Measurements from ENCODE around the gene PMAIP1.
"Not testable (repeated sequence)": the region's sequence is repeated elsewhere in the genome, so short reads cannot be mapped to it uniquely, and the experiment has no call there.

Gene PMAIP1

GRCh38 chr18:59899298-59900221 is at the start of gene PMAIP1:
PMAIP1 (plus strand) TSS chr18:59899996; CDS start chr18:59900178, 182 bp downstream.
- peak; percentile 96 for DNase-seq

DNA sequence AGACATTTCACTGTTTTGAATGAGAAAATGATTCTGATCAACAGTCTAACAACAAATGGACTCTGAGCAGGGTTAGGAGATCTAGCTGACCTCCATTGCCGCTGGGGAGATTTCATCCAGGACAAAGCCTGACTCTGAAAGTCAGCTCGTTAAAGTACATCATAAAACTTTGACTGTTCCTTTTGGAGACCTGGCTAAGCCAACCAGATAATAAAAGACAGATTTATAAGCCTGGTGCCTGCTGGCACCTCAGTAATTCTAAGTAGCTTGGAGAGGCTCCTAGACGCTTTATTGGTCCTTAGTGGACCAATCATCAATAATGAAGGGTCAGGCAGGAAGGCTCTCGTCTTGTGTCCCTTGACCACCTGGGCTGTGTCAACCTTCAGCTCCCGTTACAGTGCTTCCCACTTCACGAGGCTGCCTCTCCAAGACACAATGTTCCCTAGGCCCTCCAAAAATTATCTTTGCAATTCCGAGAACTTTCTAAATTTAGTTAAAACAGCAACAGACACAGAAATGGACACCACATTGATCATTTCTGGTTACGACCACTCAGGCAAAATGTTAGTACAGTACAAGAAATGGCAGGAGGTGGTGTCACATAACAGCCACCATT is 47.9 kb upstream of the PMAIP1 start:
- no peak for DNase-seq

DNA sequence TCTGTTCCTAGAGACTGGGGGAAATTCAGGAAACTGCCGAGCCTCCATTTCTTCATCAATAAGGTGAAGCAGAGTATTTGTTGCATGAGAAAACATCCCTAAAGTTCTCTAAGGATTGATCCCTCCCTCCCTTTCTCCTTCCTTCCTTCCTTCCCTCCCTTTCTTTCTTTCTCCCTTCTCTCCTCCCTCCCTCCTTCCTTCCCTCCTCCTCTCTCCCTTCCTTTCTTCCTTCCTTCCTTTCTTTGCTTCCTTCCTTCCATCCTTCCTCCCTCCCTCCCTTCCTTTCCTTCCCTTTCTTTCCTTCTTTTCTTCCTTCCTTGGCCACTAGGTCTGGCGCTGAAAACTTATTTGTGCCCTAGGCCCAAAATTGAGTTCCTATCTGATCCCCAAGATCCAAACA is 47.2 kb upstream of the PMAIP1 start:
- no peak for DNase-seq

GRCh38 chr18:59853380-59853779 is 46.4 kb upstream of the PMAIP1 start:
- no peak for DNase-seq

- not testable (repeated sequence) for DNase-seq
Measured at GRCh38 chr18:59853988-59854387, 45.8 kb upstream of the PMAIP1 start.

DNA sequence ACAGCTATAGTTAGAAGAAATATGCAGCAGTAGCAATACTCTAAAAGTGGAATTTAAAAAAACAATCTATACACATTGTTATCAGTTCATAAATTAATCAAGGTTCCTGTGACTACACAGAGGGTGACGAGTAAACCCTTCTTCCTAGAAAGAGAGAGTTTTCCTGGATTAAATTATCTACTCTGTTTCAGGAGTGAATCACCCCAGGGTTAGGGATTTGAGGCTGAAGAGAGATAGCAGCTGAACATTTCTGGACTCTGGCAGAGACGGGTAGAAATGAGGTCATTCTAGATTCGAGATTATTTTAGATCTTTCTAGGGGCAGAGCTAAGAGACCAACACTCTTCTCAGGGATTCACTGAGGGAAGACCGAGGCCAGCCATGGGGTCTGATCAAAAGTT is 38.8 kb upstream of the PMAIP1 start:
- DNase-seq: no peak

GRCh38 chr18:59861963-59862819 is 37.6 kb upstream of the PMAIP1 start:
- DNase-seq: no peak

- no peak for DNase-seq
Measured at GRCh38 chr18:59865241-59865986, 34.4 kb upstream of the PMAIP1 start.

- DNase-seq: no peak
Measured at GRCh38 chr18:59866551-59867269, 33.1 kb upstream of the PMAIP1 start.

DNA sequence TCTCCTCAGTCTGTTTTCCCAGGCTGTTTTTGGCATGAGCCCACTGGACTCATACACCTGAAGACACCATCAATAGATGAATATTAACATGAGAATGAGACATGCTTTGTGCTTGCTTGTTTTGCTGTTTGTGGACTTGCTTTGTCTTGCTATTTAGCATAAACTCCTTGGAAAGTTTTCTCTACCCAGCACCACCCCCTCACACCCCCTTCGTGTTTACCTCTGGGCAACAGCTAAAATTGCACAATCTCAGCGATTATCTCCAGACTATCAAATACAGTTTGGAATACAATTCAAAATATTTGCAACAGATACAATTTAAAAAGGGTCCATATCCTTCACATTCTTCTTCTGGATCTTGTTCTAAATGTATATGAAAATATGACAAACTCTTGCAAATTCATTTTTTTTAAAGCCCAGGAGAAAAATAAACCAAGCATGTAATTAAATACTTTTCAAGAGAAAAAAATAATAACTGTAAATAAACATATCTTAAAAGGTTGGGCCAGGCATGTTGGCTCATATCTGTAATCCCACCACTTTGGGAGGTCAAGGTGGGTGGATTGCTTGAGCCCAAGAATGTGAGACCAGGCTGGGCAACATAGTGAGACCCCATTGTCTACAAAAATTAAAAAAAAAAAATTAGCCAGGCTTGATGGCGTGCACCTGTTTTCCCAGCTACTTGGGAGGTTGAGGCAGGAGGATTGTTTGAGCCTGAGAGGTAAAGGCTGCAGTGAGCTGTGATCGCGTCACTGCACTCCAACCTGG is 32.3 kb upstream of the PMAIP1 start:
- no peak for DNase-seq

GRCh38 chr18:59870623-59871130 is 29.1 kb upstream of the PMAIP1 start:
- DNase-seq: no peak

DNA sequence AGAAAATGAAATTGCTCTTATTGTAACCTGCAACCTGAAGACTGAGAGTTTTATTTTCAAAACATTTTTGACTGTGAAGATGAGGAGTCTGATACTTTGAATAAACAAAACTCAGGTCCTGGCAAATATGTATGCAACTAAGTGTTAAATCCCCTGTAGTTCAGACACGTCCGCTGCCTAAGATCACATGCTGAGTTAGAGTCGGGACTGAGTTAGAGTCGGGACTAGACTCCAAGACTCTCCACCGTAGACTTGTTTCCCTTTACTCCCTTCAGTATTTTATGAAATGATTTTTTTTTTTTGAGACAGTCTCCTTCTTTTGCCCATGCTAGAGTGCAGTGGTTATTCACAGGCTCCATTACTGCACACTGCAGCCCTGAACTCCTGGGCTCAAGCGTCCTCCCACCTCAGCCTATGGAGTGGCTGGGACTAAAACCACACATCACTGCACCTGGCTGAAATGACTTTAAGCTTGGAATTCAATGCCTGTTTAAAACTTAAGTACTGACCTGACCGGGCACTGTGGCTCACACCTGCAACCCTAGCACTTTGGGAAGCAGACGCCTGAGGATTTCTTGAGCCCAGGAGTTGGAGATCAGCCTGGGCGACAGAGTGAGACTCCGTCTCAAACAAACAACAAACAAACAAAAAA is 28.0 kb upstream of the PMAIP1 start:
- DNase-seq: peak; percentile 79

DNA sequence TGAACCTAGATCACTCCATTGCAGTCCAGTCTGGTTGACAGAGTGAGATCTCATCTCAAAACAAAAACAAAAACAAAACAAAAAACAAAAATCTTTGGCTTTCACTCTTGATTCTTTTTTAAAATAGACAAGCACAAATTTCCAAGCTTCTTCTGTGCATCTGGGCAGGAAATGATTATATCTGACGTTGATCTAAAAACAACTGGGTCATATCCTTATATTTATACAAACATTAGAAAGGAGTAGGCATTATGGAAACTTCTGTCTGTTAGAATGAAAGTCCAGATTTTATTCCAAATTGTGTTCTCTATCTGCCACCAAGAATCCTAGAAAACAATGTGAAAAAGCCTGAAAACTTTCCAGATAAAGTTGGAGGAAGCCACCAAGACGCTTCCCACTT is 26.2 kb upstream of the PMAIP1 start:
- no peak for DNase-seq

DNA sequence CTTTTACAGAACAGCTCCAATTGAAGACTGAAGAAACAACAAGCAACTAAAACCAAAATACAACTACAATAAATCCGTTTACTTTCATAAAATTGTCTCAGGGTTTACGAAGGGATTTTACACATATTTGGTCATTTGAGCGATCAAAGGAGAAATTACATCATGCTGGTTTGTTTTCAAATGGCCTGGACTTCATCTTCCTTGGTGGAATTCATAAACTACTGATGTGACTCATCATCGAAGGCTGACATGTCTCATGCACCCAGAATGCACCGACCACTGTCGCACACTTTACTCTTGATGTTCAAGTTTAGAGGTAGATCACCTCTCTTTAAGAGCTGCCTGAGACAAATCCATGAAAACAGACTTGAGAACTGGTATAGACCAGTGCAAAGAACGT is 25.6 kb upstream of the PMAIP1 start:
- no peak for DNase-seq

GRCh38 chr18:59876310-59876626 is 23.5 kb upstream of the PMAIP1 start:
- no peak for DNase-seq

GRCh38 chr18:59877361-59877760 is 22.4 kb upstream of the PMAIP1 start:
- no peak for DNase-seq

- no peak for DNase-seq
Measured at GRCh38 chr18:59878644-59879043, 21.2 kb upstream of the PMAIP1 start.

- DNase-seq: peak; percentile 97
Measured at GRCh38 chr18:59881728-59882656, 17.8 kb upstream of the PMAIP1 start.

GRCh38 chr18:59884351-59884750 is 15.4 kb upstream of the PMAIP1 start:
- no peak for DNase-seq
